Right atrium auricular region (tissue), 2 donors: ENCODE results near the gene EPS8. TPM values are rescaled to one million over a fixed set of nuclear protein-coding genes. Genes with fewer than 3 reads are reported as not detected.
A peak's percentile ranks its signal among the peaks of the same experiment; 100 is the strongest.

Experiments used
- DNase-seq: peaks from one replicate; pipeline ENCODE4 v3.0.0-alpha.2; 2019; ENCODE audit warnings: low spot score
- H3K27ac ChIP-seq, 2 donors: fragments of 200-600 bp; sonication (generic); 1 replicate in 1 of 2; 2 replicates in 1 of 2; pipeline ENCODE4 v1.5.1; 2016 to 2019
- H3K27me3 ChIP-seq, 2 donors: fragments of 200-600 bp; sonication (generic); one replicate each; pipeline versions ENCODE4 v1.5.1 to v1.6.0; 2017 to 2019
- H3K36me3 ChIP-seq: fragments of 200-600 bp; sonication (generic); one replicate; pipeline ENCODE4 v1.5.1; 2016
- H3K4me1 ChIP-seq, 2 donors: fragments of 200-600 bp; sonication (generic); one replicate each; pipeline versions ENCODE4 v1.5.1 to v1.6.0; 2017 to 2019
- H3K4me3 ChIP-seq, 2 donors: fragments of 200-600 bp; sonication (generic); 1 replicate in 1 of 2; 2 replicates in 1 of 2; pipeline ENCODE4 v1.5.1; 2017 to 2019; ENCODE audit warnings: mild to moderate bottlenecking in 1 of 2, moderate library complexity in 1 of 2
- H3K9me3 ChIP-seq, 2 donors: fragments of 200-600 bp; sonication (generic); one replicate each; pipeline ENCODE4 v1.5.1; 2019
- total RNA-seq, 2 donors: library from RNA; depleted of rRNA; stranded (reverse); fragments of >200 nt; gene quantifications; one replicate each; pipeline ENCODE4 v1.1.0, GENCODE V29; 2016
- TF ChIP-seq, protein P1 (sequence below), 2 donors: fragments of 200-600 bp; sonication (generic); IDR thresholded peaks; one replicate each; pipeline ENCODE4 v1.5.1; 2019; ENCODE audit warnings: antibody characterized with exemption in 2 of 2

Gene EPS8
- total RNA-seq, 2 donors from 2014 or later = 46.9 to 72.3 TPM

- TF ChIP-seq, protein P1, sequence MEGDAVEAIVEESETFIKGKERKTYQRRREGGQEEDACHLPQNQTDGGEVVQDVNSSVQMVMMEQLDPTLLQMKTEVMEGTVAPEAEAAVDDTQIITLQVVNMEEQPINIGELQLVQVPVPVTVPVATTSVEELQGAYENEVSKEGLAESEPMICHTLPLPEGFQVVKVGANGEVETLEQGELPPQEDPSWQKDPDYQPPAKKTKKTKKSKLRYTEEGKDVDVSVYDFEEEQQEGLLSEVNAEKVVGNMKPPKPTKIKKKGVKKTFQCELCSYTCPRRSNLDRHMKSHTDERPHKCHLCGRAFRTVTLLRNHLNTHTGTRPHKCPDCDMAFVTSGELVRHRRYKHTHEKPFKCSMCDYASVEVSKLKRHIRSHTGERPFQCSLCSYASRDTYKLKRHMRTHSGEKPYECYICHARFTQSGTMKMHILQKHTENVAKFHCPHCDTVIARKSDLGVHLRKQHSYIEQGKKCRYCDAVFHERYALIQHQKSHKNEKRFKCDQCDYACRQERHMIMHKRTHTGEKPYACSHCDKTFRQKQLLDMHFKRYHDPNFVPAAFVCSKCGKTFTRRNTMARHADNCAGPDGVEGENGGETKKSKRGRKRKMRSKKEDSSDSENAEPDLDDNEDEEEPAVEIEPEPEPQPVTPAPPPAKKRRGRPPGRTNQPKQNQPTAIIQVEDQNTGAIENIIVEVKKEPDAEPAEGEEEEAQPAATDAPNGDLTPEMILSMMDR (IDR thresholded peaks at IDR 0.05) = no peak
- DNase-seq = no peak
- H3K4me3 ChIP-seq = no peak overlapping the region
- H3K9me3 ChIP-seq = no peaks in the 10 kb centered on the region
- H3K27ac ChIP-seq = peak overlapping the region in 1 of 2 donors; percentile 37
- no peaks in the 10 kb centered on the region for H3K27me3 ChIP-seq
- H3K36me3 ChIP-seq = no peaks in the 10 kb centered on the region
- H3K4me1 ChIP-seq = peaks cover 0 to 39% of the 10 kb centered on the region in 2 donors
Measured at GRCh38 chr12:15693228-15693911, 95.8 kb downstream of the EPS8 start.

DNA sequence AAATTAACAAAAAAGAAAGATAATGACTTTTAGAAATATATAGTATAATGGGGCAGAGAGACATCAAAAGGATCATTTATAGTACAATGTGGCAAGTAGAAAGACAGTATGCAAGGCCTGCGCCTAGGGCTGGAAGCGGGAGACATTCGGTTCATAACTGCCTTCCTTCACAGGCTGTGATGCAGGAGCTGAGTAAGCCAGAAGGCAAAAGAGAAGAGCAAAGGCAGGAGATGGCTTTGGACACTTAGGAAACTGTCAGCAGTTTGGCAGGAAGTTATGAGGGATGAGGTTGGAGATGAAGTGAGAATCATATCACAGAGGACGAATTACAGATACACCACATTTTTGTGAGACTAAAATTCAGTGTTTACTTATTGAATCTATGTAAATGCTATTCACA, 97.8 kb downstream of the EPS8 start:
- no peak for DNase-seq
- H3K27ac ChIP-seq = peak overlapping the region in 1 of 2 donors; percentile 36
- TF ChIP-seq, protein P1 (IDR thresholded peaks at IDR 0.05) = no peak

DNA sequence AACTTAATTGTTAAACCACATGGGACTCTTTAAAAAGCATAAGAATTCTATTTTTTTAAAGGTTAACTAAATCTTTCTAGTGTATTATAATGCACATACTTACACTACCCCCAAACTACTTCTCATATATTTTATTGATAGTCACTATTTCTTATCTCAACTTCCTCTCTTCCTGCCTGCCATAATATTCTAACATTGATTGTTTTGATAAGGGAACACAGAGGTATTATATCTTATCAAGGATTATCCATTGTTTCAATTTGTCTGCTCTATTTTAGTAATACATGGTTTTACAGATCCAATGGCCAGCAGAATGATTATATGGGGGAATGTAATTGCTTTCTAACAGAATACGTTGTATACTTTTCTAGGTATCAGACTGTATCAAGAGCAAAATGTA, 98.9 kb downstream of the EPS8 start:
- Histone ChIP-seq H3K4me1 (peaks cover 0 to 28% of the 10 kb centered on the region in 2 donors), H3K27ac (peak overlapping the region in 1 of 2 donors; percentile 65), H3K36me3 (no peaks in the 10 kb centered on the region), H3K27me3 (no peaks in the 10 kb centered on the region), H3K4me3 (no peak overlapping the region), H3K9me3 (no peaks in the 10 kb centered on the region)
- TF ChIP-seq, protein P1 (IDR thresholded peaks at IDR 0.05) = no peak
- DNase-seq = no peak

More for the DNA sequence above, 97.8 kb downstream of the EPS8 start:
- Histone ChIP-seq H3K9me3 (no peaks in the 10 kb centered on the region), H3K4me1 (peaks cover 0 to 28% of the 10 kb centered on the region in 2 donors), H3K4me3 (no peak overlapping the region), H3K27me3 (no peaks in the 10 kb centered on the region), H3K36me3 (no peaks in the 10 kb centered on the region)

- no peaks in the 10 kb centered on the region for H3K36me3 ChIP-seq
- peak overlapping the region in 1 of 2 donors; percentile 65 for H3K27ac ChIP-seq
- H3K4me3 ChIP-seq = no peak overlapping the region
- no peaks in the 10 kb centered on the region for H3K27me3 ChIP-seq
- no peaks in the 10 kb centered on the region for H3K9me3 ChIP-seq
- TF ChIP-seq, protein P1 (IDR thresholded peaks at IDR 0.05) = no peak
- DNase-seq = no peak
- H3K4me1 ChIP-seq = peaks cover 0 to 28% of the 10 kb centered on the region in 2 donors
Measured at GRCh38 chr12:15689751-15690191, 99.4 kb downstream of the EPS8 start.

DNA sequence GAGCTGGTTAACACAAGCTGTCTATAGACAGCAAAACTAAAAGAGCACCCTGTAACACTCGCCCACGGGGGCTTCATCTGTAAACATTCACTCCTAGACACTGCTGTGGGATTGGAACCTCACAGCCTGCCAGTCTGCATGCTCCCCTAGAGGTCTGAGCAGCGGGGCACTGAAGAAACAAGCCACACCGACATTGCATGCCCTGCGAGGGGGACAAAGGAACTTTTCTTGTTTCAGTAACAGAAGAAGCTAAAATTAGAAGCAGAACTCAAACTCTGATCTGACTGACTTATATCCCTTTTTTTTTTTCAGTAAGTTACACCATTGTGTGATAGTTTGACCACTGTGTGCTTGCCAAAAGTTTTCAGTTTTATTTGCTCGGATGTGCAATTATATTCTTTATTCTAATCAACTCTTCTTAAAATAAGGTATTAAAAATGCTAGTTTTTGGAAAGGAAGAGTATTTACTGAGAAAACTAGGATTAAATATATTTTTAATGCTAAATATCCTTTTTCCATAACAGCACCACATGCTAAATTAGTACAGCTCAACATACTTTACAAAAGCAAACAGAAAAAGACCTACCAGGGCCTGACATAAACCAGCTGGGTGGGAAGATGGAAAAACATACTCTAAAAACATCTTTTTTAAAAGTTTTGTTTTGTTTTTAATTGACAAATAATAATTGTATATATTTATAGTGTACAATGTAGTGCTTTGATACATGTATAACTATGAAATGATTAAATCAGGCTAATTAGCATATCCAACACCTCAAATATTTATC, 100.2 kb downstream of the EPS8 start:
- peaks cover 0 to 28% of the 10 kb centered on the region in 2 donors for H3K4me1 ChIP-seq
- DNase-seq = no peak
- TF ChIP-seq, protein P1 (IDR thresholded peaks at IDR 0.05) = no peak
- H3K36me3 ChIP-seq = no peaks in the 10 kb centered on the region
- no peaks in the 10 kb centered on the region for H3K27me3 ChIP-seq
- H3K9me3 ChIP-seq = no peaks in the 10 kb centered on the region
- peak overlapping the region; percentile 4 to 29 for H3K4me3 ChIP-seq
- peak overlapping the region; percentile 65 to 70 for H3K27ac ChIP-seq
